ENCODE results near the gene SPI1.

Gene SPI1

GRCh38 chr11:47383071-47383470 lies 4.7 kb upstream of the SPI1 start:
- no peak for TF ChIP-seq CTCF (IDR thresholded peaks at IDR 0.05)
- DNase-seq (ENCODE audit: low spot score): no peak
- H3K4me3 ChIP-seq: no peak overlapping the region
- H3K27ac ChIP-seq: no peak overlapping the region

- no peak overlapping the region for H3K27ac ChIP-seq
- no peak for DNase-seq (ENCODE audit: low spot score)
- H3K4me3 ChIP-seq: no peak overlapping the region
- TF ChIP-seq CTCF (IDR thresholded peaks at IDR 0.05): no peak
Observed at GRCh38 chr11:47380078-47380477, 1.7 kb upstream of the SPI1 start.

GRCh38 chr11:47379317-47379716 lies 970 bp upstream of the SPI1 start:
- no peak for TF ChIP-seq CTCF (IDR thresholded peaks at IDR 0.05)
- Histone ChIP-seq H3K4me3 (no peak overlapping the region), H3K27ac (no peak overlapping the region)
- no peak for DNase-seq (ENCODE audit: low spot score)

- DNase-seq (ENCODE audit: low spot score): no peak
- peak overlapping the region in 1 of 2 donors; percentile 74 for H3K27ac ChIP-seq
- H3K4me3 ChIP-seq: no peak overlapping the region
- no peak for TF ChIP-seq CTCF (IDR thresholded peaks at IDR 0.05)
Observed at GRCh38 chr11:47378836-47379170, 456 bp upstream of the SPI1 start.

- no peak for TF ChIP-seq CTCF (IDR thresholded peaks at IDR 0.05)
- no peak for DNase-seq (ENCODE audit: low spot score)
- Histone ChIP-seq H3K27ac (peak overlapping the region; percentile 4 to 74), H3K4me3 (peak overlapping the region; percentile 62)
Observed at GRCh38 chr11:47377571-47378009, 757 bp downstream of the SPI1 start.

- Histone ChIP-seq H3K27ac (peak overlapping the region; percentile 4 to 74), H3K4me3 (peak overlapping the region; percentile 62)
- no peak for TF ChIP-seq CTCF (IDR thresholded peaks at IDR 0.05)
- no peak for DNase-seq (ENCODE audit: low spot score)
Observed at GRCh38 chr11:47376525-47377371, 1.6 kb downstream of the SPI1 start.

- H3K4me3 ChIP-seq: peak overlapping the region; percentile 62
Observed at GRCh38 chr11:47376107-47376524, 2.2 kb downstream of the SPI1 start.

More at GRCh38 chr11:47376107-47376524, 2.2 kb downstream of the SPI1 start:
- no peak for TF ChIP-seq CTCF (IDR thresholded peaks at IDR 0.05)
- peak overlapping the region in 1 of 2 donors; percentile 74 for H3K27ac ChIP-seq
- no peak for DNase-seq (ENCODE audit: low spot score)

Data from coronary artery (tissue), 2 donors.